ENCODE measurements around the gene C22orf15.
A peak's percentile ranks its signal among the peaks of the same experiment; 100 is the strongest.
"Not testable (repeated sequence)": the region's sequence is repeated elsewhere in the genome, so short reads cannot be mapped to it uniquely, and the experiment has no call there.

The C22orf15 gene, protein sequence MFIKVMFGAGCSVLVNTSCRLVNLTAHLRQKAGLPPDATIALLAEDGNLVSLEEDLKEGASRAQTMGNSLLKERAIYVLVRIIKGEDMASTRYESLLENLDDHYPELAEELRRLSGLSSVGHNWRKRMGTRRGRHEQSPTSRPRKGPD

DNA sequence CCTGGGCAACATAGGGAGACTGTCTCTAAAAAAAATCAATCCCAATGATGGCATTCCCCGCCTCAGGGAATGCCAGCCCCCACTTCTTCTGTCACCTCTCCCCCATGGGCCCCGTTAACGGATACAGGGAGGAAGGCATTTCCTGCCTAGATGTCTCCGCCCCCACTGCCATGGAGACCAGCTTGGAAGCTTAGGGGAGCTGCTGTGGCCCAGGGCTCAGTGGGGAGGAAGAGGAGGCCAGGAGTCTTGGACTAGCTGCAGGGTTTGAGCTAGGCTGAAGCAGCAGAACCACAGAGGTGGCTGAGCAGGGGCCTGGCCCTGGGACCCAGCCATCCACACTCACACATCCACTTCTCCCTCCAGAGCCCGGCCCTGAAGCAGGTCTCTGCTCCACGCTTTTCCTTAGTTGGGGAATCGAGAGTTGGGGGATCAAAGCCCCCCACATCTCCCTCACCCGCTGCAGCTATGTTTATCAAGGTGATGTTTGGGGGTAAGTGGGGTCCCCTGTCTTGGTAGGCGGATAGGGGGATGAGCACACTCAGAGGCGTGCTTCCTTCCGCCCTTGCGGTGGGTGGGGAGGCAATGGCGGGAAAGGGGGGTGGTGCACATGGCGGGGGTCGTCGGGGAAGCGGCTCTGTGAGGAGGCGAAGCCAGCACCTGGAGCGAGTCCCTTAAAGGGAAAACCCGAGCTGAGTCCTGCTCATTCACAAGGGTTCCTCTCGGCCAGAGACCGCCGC, at the start of gene C22orf15:
C22orf15 (plus strand) TSS at position 149 of the 737 bp plus-strand sequence; CDS start at position 466, 317 bp downstream.
- ATAC-seq: no peak

DNA sequence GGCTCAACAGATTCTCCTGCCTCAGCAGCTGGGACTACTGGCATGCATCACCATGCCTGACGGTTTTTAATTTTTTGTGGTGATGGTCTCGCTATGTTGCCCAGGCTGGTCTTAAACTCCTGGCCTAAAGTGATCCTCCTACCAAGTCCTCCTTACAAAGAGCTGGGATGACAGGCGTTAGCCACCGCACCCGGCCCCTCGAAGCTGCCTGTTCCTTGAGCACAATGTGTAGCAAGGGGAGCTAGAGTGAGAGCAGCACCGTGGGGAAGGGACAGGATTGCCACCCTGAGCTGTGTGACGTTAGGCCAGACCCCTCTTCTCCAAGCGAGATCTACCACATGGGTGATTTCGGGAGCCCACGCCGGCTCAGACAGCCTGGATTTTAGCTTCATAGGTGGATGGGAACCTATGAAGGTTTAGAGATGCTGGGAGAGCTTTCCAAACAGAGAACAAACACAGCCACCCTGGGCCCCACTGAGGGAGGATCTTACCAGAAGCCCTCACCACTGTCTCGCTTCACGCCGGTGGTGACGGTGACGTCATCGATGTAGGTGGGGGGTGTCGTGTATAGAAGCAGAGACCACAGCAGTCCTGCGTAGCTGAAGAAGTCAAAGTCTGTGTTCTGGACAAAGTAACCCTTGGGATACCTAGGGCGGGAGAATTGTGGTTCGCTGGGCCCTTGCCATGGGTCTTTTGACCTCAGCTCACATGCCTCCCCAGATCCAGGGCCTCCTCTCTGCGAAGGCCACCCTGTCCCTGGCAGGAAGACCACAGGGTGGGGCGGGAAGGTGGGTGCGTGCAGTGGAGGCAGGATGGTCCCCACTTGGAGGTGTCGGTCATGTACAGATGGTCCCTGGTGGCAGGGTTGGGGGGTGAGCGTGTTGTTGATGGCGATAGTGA, 48.8 kb upstream of the C22orf15 start:
- no peak for ATAC-seq

DNA sequence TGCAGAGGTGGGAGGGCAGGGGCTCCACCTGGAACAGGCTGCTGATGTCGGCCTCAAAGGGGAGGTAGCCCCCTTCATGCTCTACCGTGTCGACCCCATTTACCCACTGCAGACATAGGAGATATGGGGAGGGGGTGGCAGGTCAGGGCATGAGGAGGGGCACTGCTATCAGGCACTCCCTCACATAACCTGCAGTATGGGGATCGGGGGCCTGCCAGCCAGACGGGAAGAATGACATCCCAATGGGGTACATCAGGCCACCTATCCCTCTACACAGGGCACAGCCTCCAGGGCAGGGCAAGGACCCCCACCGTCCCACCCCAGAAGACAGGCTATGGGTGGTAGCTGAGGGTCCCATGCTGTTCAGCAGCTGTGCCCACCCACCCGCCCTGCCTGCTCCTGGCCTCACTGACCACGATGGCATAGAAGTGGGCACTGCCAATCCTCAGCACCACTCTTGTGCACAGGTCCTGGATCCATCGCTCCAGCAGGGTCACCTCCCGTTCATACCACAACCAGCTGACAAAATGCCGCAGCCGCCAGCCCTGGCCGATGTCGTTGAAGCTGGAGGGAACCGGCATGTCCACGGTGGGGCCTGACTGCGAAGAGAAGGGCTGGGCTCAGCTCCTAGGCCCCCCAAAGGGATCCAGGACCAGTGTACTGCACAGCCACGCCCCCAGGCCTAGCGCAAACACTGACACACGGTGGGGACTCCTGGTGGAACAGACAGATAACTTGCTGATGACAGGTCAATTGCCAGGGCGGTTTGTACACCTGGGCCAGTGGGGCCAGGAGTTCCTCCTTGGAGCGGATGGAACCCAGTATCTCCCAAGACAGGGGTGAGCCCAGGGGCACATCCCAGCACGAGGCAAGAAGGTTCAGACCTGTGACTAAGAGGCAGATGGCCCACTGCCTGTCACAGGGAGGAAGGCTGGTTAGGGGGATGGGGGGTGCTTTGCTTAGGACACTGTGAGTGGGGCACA, 47.9 kb upstream of the C22orf15 start:
- ATAC-seq: no peak

DNA sequence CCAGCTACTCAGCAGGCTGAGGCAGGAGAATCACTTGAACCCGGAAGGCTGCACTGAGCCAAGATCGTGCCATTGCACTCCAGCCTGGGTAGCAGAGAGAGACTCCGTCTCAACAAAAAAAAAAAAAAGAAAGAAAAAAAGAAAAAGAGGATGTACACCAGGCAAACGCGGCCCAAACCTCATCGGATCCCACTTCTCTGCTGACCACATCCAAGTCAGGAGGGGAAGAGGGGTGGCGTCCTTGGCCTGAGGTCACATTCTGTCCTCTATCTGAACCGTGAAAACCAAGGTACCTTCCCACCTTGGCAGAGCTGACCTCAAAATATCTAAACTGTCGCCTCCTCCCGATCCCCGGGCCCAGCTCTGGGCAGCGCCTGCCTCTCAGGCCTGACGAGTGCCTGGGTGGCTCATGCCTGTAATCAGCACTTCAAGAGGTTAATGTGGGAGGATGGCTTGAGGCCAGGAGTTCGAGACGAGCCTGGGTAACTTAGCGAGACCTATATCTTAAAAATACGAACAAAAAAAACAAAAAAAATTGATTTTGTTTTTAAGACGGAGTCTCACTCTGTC, 46.9 kb upstream of the C22orf15 start:
- ATAC-seq: no peak

DNA sequence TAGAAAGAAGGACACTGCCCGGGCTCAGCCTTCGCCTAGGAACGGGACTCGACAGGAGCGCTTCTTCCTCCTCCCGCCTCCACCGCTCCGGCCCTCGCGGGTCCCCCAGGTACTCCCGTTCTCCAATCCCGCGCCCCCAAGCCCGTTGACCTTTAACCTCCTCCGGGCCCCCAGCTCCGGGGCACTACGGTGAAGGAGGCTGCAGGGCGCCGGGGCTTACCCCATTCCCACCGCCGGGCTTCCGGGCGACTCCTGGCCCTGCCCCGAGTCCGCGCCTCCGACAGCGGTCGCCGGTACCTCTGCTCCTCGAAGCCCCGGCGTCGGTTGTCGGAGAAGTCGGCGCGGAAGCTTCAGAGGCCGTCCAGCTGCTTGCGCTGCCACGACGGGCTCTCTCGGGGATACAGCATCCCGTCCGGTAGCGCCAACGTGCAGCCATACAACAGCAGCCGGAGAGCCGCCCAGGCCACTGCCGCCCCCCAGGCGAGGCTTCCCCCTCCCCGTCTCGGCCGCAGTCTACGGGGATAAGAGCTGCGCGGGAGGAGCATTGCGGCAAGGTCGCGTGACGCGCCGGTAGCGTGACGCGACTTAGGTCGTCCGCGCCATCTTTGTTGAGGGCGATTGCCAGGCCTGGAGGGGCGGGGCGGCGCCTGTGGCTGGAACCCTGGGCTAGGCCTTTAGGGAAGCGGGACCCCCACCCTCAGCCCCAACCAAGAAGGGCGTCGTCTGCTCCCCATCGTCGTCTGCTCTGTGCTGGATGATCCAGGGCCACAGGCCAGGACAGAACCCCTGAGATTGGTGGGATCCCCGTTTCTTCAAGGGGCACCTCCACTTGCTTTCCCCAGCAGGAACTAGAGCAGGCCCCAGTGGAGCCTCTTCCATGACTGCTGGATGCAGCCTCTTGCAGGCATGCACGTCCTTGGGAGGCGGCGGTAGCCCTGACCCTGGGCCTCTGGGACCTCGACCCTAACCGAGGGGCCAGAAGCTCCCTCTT, 45.7 kb upstream of the C22orf15 start:
- ATAC-seq: peak; percentile 94 to 96

DNA sequence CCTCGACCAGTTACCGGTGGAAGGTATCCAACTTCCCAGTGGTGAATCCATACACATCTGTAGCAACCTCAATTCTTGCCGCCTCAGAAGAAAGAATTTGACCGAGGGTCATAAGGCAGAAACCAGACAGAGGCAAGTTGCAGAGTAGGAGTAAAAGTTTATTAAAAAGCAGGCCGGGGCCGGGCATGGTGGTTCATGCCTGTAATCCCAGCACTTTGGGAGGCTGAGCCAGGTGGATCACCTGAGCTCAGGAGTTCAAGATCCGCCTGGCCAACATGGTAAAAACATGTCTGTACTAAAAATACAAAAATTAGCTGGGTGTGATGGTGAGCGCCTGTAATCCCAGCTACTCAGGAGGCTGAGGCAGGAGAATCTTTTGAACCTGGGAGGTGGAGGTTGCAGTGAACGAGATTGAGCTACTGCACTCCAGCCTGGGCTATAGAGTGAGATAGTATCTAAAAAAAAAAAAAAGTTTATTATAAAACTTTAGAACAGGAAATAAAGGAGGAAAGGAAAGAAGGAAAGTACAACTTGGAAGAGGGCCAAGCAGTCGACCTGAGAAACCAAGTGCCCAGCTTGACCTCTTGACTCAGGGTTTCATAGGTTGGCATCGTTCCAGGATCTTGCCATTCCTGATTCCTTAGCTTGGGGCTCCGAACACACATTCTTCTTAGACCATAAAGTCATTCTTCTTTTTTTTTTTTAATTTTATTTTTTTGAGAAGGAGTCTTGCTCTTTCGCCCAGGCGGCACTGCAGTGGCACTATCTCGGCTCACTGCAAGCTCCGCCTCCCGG, 44.2 kb upstream of the C22orf15 start:
- ATAC-seq: no peak

DNA sequence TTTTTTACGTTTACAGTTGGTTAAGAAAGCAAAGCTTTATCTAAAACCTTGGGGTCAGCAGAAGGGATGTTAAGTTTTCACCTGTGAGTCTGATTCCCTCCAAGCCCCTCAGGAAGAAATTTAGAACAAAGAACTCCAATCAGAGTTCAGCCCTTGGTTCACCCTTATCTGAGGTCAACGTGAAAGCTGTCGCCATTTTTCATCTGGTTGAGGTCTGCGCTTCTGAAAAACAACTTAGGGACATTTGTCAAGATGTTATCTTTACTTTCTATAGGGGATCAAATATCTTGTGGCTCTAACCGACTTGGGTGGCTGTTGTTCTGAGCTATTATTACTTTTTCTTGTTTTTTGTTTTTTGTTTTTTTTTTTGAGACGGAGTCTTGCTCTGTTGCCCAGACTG, 41.9 kb upstream of the C22orf15 start:
- no peak for ATAC-seq

DNA sequence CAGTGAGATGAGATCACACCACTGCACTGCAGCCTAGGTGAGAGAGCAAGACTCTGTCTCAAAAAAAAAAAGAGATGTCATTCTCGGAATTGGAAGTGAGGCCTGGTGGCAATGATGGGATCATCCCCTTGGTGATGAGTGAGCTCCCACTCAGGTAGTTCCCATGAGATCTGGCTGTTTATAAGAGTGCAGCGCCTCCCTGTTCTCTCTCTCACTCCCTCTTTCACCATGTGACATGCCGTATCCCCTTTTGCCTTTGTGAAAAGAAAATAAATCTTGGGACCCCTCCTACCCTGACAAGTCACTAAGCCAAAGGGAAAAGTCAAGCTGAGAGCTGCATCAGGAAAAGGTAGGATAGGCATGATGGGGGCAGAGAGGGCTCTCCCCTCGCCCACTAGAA, 40.6 kb upstream of the C22orf15 start:
- no peak for ATAC-seq

DNA sequence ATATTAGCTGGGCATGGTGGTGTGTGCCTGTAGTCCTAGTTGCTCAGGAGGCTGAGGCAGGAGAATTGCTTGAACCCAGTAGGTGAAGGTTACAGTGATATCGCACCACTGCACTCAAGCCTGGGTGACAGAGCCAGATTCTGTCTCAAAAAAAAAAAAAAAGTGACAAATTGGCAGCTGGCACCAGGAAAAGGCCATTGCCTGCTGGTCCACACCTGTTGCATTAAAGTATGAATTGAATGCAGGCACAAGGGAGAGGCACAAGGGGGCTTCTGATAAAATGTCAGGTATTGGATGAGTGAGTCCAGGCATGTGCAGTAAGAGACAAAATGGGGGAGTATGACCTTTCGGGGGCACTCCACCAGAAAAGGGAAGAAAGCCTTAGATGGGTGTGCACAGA, 40.1 kb upstream of the C22orf15 start:
- no peak for ATAC-seq

DNA sequence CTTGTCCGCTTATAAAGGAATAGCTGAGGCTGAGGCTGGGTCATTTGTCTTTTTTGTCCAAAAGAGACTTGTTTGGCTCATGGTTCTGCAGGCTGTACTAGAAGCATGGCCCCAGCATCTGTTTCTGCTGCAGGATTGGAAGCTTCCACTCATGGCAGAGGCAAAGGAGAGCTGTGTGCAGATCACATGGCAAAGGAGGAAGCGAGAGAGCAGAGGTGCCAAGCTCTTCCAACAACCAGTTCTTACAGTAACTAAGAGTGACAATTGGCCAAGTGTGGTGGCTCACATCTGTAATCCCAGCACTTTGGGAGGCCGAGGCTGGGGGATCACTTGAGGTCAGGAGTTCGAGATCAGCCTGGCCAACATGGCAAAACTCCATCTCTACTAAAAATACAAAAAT, 34.7 kb upstream of the C22orf15 start:
- not testable (repeated sequence) for ATAC-seq

DNA sequence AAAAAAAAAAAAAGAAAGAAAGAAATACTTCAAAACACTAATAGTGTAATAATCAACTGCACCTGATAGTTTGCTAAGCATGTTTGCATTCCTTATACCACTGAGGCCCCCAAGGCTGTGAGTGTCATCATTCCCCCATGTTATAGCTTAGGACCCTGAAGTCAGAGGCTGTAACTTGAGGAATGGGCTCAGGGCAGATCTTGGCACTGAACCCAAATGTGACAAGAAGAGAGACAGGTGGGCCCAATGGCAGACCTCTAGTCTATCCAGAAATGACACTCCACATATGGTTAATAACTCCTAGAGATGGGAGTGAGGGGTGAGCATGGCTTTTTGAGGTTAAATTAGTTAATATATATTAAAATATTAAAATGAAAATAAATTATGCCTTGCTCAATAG, 25.1 kb upstream of the C22orf15 start:
- ATAC-seq: no peak

DNA sequence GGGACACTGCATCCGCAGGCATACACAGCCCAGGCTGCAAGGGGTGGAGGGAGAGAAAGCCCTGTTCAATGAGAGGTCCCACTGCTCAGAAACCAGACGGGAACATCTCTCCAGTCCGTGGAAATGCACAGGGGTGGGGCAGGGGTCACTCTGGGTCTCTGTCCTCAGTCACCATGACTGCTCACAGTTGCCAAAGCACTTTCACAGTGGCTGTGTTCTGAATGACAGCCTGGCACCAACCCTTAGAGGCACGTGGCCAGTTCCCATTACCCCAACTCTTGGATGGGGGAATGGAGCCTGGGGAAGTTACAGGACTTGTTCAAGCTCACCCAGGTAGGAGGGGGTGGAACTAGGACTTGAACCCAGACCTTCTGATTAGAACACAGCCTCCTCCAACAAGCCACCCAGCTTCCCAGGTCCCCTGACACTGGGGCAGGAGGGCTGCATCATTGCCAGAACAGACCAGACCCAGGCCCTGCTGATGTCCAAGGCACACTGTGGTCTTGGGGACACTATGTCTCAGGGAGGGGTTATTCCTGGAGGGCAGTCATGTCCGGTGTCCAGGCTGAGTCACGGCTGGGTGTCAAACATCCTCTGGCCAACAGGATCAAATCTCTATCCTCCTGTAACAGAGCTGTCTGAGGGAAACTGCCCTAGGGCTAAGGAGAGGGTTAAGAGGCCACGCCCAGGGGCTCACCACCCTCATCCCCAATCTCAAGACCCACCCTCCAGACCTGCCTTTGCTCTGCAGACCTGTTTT, 20.1 kb upstream of the C22orf15 start:
- no peak for ATAC-seq

DNA sequence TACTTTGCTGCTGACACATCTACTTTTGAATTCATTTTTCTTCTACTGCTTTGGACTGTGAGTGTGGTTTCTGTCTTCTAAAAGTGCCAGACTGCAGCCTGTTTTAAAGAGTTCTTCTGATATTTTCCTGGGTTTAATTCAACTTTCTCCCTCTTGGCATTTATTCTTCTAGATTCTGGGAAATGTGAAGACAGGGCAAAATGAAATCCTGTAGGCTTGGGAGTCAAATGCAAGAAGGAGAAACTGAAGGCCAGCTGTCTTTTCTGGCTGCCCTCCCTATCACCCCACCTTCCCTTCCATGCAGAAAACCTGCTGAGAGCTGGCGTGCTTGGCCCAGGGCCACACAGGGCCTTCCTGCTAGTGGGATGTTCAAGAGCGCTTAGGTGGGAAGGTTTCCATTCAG, 19.5 kb upstream of the C22orf15 start:
- no peak for ATAC-seq

DNA sequence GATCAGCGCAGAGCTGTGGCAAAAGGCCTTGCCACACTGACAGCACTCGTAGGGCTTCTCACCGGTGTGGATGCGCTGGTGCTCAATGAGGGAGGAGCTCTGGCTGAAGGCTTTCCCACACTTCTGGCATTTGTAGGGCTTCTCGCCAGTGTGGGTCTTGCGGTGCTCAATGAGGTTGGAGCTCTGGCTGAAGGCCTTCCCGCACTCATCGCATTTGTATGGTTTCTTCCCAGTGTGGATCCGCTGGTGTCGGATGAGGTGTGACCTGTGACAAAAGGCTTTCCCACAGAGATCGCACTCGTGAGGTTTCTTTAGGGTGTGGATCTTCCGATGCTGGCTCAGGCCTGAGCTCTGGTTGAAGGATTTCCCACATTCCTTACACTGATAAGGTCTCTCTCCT, 18.8 kb upstream of the C22orf15 start:
- no peak for ATAC-seq

DNA sequence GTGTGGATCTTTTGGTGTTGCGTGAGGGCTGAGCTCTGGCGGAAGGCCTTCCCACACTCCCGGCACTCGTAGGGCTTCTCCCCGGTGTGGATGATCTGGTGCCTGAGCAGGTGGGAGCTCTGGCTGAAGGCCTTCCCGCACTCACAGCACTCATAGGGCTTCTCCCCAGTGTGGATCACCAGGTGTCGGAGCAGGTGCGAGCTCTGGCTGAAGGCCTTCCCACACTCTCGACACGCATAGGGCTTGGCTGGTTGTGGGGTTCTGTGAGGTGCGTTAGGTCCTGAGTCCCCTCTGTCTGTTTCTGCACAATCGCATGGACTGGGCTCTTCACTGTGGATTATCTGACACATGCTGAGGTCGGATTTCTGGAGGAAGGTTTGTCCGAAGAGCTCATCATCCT, 18.3 kb upstream of the C22orf15 start:
- no peak for ATAC-seq

DNA sequence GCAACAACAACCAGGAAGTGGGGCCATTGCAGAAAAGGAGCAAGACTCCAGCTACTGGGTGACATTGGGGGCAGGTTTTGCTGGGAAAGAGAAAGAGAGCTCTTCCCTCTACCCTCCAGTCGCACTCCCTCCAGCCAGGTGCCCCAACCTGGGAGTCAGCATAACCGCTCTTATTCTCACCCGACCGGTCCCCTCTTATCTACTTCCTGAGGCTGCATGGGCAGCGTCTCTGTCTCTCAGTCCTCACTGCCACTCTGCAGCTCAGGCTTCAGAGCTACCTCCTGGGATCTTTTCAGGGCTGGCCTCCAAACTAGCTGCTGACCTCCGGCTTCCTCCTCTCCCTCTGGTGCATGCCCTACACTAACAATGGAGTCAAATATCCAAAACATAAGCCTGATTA, 17.0 kb upstream of the C22orf15 start:
- no peak for ATAC-seq

DNA sequence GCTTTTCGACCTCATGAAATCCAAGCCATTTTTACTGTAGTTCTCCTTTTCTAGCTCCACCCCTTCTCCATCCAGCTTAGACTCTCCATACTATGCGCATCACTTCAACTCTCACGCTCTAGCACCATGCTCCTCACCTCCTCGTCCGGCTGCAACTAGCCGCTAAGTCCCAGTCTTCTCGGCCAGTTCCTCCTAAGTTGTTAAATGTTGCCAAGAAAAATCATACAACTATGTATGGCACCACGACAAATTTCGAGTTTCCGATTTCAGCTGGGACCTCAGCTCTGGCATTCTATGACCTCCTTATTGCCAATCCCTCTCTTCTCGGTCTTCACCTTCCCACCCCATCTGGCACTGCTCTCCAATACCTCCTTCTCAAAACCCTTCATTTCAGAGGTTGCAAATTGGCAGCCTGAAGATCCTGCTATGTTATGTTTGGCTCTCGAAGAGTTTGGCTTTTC, 12.9 kb upstream of the C22orf15 start:
- ATAC-seq: no peak

DNA sequence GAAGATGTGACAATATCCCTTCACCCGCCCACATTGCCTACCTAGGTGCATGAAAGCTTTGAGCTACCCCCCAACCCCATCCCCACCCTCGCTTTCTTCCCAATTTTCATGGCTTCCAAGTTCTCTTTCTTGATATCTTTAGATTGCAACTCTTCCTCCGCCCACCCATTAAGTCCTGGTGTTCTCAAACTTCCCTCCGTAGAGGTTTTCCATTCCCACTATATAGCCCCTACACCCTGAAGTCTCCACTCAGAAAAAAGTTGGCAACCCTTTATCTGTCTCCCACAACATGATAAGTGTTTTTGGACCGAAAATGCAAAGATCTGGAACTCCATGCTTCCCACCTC, 12.4 kb upstream of the C22orf15 start:
- no peak for ATAC-seq

All from activated CD4-positive, CD25-positive, alpha-beta regulatory T cell treated with anti-CD3 and anti-CD28 coated beads, Interleukin-2, amount 50 U/mL, for 24 hours (primary cell).